Measurements from ENCODE around the gene KCNAB1.

Gene KCNAB1

GRCh38 chr3:156498307-156498706, 377.9 kb downstream of the KCNAB1 start:
- TF ChIP-seq, protein P1, sequence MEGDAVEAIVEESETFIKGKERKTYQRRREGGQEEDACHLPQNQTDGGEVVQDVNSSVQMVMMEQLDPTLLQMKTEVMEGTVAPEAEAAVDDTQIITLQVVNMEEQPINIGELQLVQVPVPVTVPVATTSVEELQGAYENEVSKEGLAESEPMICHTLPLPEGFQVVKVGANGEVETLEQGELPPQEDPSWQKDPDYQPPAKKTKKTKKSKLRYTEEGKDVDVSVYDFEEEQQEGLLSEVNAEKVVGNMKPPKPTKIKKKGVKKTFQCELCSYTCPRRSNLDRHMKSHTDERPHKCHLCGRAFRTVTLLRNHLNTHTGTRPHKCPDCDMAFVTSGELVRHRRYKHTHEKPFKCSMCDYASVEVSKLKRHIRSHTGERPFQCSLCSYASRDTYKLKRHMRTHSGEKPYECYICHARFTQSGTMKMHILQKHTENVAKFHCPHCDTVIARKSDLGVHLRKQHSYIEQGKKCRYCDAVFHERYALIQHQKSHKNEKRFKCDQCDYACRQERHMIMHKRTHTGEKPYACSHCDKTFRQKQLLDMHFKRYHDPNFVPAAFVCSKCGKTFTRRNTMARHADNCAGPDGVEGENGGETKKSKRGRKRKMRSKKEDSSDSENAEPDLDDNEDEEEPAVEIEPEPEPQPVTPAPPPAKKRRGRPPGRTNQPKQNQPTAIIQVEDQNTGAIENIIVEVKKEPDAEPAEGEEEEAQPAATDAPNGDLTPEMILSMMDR (IDR thresholded peaks at IDR 0.05; ENCODE audit: borderline replicate concordance, insufficient read depth, low read depth, low read length), result no peak
- no peak overlapping the region for H3K4me3 ChIP-seq (ENCODE audit: low read depth, low read length)

- H3K4me3 ChIP-seq (ENCODE audit: low read depth, low read length), result no peak overlapping the region
- TF ChIP-seq, protein P1 (IDR thresholded peaks at IDR 0.05; ENCODE audit: borderline replicate concordance, insufficient read depth, low read depth, low read length), result no peak
Measured at GRCh38 chr3:156507285-156507684, 386.9 kb downstream of the KCNAB1 start.

GRCh38 chr3:156509189-156510174, 389.1 kb downstream of the KCNAB1 start:
- no peak overlapping the region for H3K4me3 ChIP-seq (ENCODE audit: low read depth, low read length)
- TF ChIP-seq, protein P1 (IDR thresholded peaks at IDR 0.05; ENCODE audit: borderline replicate concordance, insufficient read depth, low read depth, low read length), result peak; percentile 17; the same call in 1 of the 2 replicates

DNA sequence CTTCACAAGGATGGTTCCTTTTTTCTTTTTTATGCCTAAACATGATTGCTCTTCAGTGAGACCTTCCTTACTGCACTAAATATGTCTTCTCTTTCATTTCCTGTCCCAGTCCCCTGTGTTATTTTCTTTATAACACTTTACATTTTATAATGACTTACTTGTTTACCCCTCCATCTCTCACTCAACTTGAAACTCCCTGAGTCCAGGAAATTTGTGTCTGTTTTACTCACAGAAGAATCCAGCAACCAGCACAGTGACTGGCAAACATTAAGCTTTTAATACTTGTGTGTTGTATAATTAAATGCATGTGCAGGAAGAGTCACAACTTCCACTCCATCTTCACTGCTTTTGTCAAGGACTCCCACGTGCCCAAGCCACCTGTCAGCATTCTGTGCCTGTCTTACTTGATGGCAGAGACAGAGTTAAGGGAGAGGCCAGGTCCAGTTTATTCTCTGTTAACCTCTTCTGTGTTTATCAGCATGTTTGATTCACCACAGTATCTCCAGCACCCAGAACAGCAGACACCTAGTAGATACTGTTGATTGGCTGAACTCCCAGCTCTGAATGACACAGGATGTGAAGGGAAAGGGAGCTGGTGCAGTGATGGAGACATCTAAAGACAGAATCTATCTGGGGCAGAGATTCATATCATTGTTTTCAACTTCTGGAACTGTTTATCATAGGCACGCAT, 391.8 kb downstream of the KCNAB1 start:
- H3K4me3 ChIP-seq (ENCODE audit: low read depth, low read length), result no peak overlapping the region
- TF ChIP-seq, protein P1 (IDR thresholded peaks at IDR 0.05; ENCODE audit: borderline replicate concordance, insufficient read depth, low read depth, low read length), result no peak

- TF ChIP-seq, protein P1 (IDR thresholded peaks at IDR 0.05; ENCODE audit: borderline replicate concordance, insufficient read depth, low read depth, low read length), result no peak
Measured at GRCh38 chr3:156513619-156514018, 393.2 kb downstream of the KCNAB1 start.

GRCh38 chr3:156516284-156516683, 395.9 kb downstream of the KCNAB1 start:
- no peak overlapping the region for H3K4me3 ChIP-seq (ENCODE audit: low read depth, low read length)
- TF ChIP-seq, protein P1 (IDR thresholded peaks at IDR 0.05; ENCODE audit: borderline replicate concordance, insufficient read depth, low read depth, low read length), result no peak

More at GRCh38 chr3:156513619-156514018, 393.2 kb downstream of the KCNAB1 start:
- no peak overlapping the region for H3K4me3 ChIP-seq (ENCODE audit: low read depth, low read length)

Measured in GM12875 (cell line).